B cell (primary cell): Measurements from ENCODE around the gene SMG7. TPM values are rescaled to one million over a fixed set of nuclear protein-coding genes. Genes with fewer than 3 reads are reported as not detected.

Source experiments
- ATAC-seq: fragments of 200-7000 bp; cut with Tn5 transposase; one replicate; pipeline ENCODE4 v1.10.0; 2021; ENCODE audit warnings: low read depth, mild to moderate bottlenecking, moderate number of reproducible peaks, moderate library complexity
- CTCF ChIA-PET: fragments of 350-600 bp; sonication (Branson Sonifier 250); formaldehyde crosslinking; loops from one replicate; lab custom pipeline; 2021; ENCODE audit warnings: antibody characterized with exemption, inconsistent platforms; lab: Charles Lee
- POLR2A ChIA-PET: fragments of 350-600 bp; sonication (Branson Sonifier 250); formaldehyde crosslinking; loops from one replicate; lab custom pipeline; 2021; ENCODE audit warnings: antibody characterized with exemption; lab: Charles Lee
- DNase-seq: peaks from one replicate; pipeline ENCODE4 v3.0.0; 2013
- H2AFZ ChIP-seq: 2 replicates; pipeline ENCODE4 v1.6.1; 2012; ENCODE audit warnings: mild to moderate bottlenecking, low read depth, low read length; ENCODE audit not compliant: insufficient read depth, poor library complexity, severe bottlenecking
- H3K27ac ChIP-seq, 2 donors: 1 replicate in 1 of 2; 2 replicates in 1 of 2; pipeline ENCODE4 v1.5.1; 2012 to 2013; ENCODE audit warnings: low read length in 2 of 2, mild to moderate bottlenecking in 2 of 2, moderate library complexity in 1 of 2
- H3K27me3 ChIP-seq, 4 experiments: fragments of 200-600 bp in 1 of 4; sonication (generic) in 1 of 4; replicated peaks in 1 of 4; 1 replicate in 2 of 4; 2 replicates in 2 of 4; pipeline versions ENCODE4 v1.6.1 to v1.7.0; 2013 to 2016; ENCODE audit warnings: low read length in 3 of 4, mild to moderate bottlenecking in 2 of 4, mixed read lengths in 1 of 4, moderate library complexity in 1 of 4; ENCODE audit not compliant: insufficient read depth in 4 of 4, control insufficient read depth in 3 of 4; ENCODE audit errors: control extremely low read depth in 1 of 4
- H3K36me3 ChIP-seq, 2 experiments: replicated peaks in 1 of 2; 1 replicate in 1 of 2; 2 replicates in 1 of 2; pipeline versions ENCODE4 v1.6.1 to v1.7.1; 2013; ENCODE audit warnings: low read length in 1 of 2; ENCODE audit not compliant: insufficient read depth in 2 of 2, control insufficient read depth in 1 of 2; ENCODE audit errors: control extremely low read depth in 1 of 2, extremely low read depth in 1 of 2
- H3K4me1 ChIP-seq, 2 donors: fragments of 200-600 bp in 1 of 2; sonication (generic) in 1 of 2; 1 replicate in 1 of 2; 2 replicates in 1 of 2; pipeline versions ENCODE4 v1.5.1 to v1.6.1; 2013 to 2017; ENCODE audit warnings: low read length in 2 of 2; ENCODE audit not compliant: control insufficient read depth in 2 of 2, insufficient read depth in 2 of 2
- H3K4me2 ChIP-seq: replicated peaks from 2 replicates; pipeline ENCODE3; 2012; ENCODE audit warnings: mild to moderate bottlenecking, low read depth, low read length; ENCODE audit not compliant: poor library complexity, severe bottlenecking
- H3K4me3 ChIP-seq, 5 experiments: fragments of 200-600 bp in 1 of 5; sonication (generic) in 1 of 5; 1 replicate in 3 of 5; 2 replicates in 2 of 5; pipeline versions ENCODE4 v1.5.1 to v1.7.0; 2011 to 2016; ENCODE audit warnings: low read length in 4 of 5, mild to moderate bottlenecking in 4 of 5, low read depth in 2 of 5, control low read depth in 1 of 5, moderate library complexity in 1 of 5; ENCODE audit not compliant: insufficient read depth in 1 of 5; ENCODE audit errors: control extremely low read depth in 1 of 5, extremely low read depth in 1 of 5
- H3K79me2 ChIP-seq: fragments of 200-600 bp; sonication (generic); one replicate; pipeline ENCODE4 v1.6.0; 2016; ENCODE audit warnings: low read length; ENCODE audit not compliant: control insufficient read depth, insufficient read depth
- H3K9ac ChIP-seq: fragments of 200-600 bp; sonication (generic); 2 replicates; pipeline ENCODE4 v1.6.1; 2017; ENCODE audit warnings: mild to moderate bottlenecking, low read length, moderate library complexity
- H3K9me3 ChIP-seq, 3 donors: one replicate each; pipeline versions ENCODE4 v1.6.1 to v1.7.1; 2013; ENCODE audit warnings: low read length in 2 of 3; ENCODE audit not compliant: control insufficient read depth in 2 of 3, insufficient read depth in 1 of 3; ENCODE audit errors: control extremely low read depth in 1 of 3
- H4K20me1 ChIP-seq: 2 replicates; pipeline ENCODE4 v1.6.0; 2012; ENCODE audit warnings: mild to moderate bottlenecking, low read length; ENCODE audit not compliant: insufficient read depth, control insufficient read depth, poor library complexity, severe bottlenecking
- H3K27ac Mint-ChIP-seq: one replicate; pipeline ENCODE4 v1.8.0; 2021; ENCODE audit warnings: mixed read lengths
- H3K27me3 Mint-ChIP-seq: one replicate; pipeline ENCODE4 v1.8.0; 2021; ENCODE audit warnings: mixed read lengths
- H3K4me1 Mint-ChIP-seq: one replicate; pipeline ENCODE4 v1.8.0; 2021; ENCODE audit warnings: mixed read lengths
- H3K4me3 Mint-ChIP-seq: one replicate; pipeline ENCODE4 v1.8.0; 2021; ENCODE audit warnings: mixed read lengths
- H3K9me3 Mint-ChIP-seq: one replicate; pipeline ENCODE4 v1.8.0; 2022; ENCODE audit warnings: mixed read lengths; ENCODE audit not compliant: insufficient read depth
- CTCF ChIP-seq: fragments of 200-600 bp; IDR thresholded peaks from one replicate; pipeline ENCODE4 v1.8.0; 2022; ENCODE audit warnings: antibody characterized with exemption, mild to moderate bottlenecking
- EZH2 ChIP-seq: IDR thresholded peaks from 2 replicates; pipeline ENCODE4 v1.6.1; 2012; ENCODE audit warnings: borderline replicate concordance, low read depth, mild to moderate bottlenecking, moderate library complexity, low read length; ENCODE audit not compliant: insufficient read depth, poor library complexity, severe bottlenecking
- WGBS: methylation state at CpG from one replicate; pipeline ENCODE4 v1.1.5; 2013; ENCODE audit warnings: missing lambda C conversion rate; ENCODE audit not compliant: insufficient coverage; 5-methylcytosine and 5-hydroxymethylcytosine counted together
- intact Hi-C: fragments of 100-400 bp; cut with micrococcal nuclease; formaldehyde crosslinking; loops from one replicate; pipeline ENCODE4 v1.10.0; 2022
- polyA plus RNA-seq: library from polyadenylated mRNA; depleted of rRNA; stranded (reverse); fragments of >200 nt; gene quantifications from 2 replicates; pipeline ENCODE4 v1.2.3, GENCODE V29; 2012
- total RNA-seq, 2 donors: library from RNA; stranded (reverse); fragments of 120-200 nt in 1 of 2; gene quantifications; 1 replicate in 1 of 2; 2 replicates in 1 of 2; pipeline versions ENCODE4 v1.2.3 to v1.2.4, GENCODE V29; 2013 to 2022

The SMG7 gene
- total and polyA plus RNA-seq, 2 donors (not counting 1 experiment from before 2014, with no cell fraction given) = 20.8 to 73.3 TPM

DNA sequence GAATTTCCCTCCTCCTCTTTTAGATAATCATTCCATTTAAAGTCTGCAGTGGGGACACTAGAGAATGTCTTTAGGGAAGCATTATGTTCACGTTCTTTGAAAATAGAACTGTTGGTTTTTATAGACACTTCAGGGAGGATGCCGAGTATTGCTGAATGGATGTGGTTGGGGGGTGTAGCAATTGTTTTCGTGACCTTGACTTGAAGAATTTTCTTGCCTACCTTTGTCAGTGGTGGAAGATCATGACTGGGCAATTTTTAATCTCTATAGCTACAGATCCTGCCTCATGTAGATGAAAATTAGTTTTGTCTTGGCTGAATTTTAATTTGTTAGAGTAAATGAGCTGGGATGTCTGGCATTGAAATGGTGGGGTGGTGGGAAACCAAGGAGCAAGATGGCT is 3.8 kb downstream of the SMG7 start:
- H3K36me3 ChIP-seq = peaks cover 0 to 2% of the 10 kb centered on the region in 2 experiments
- ATAC-seq = no peak
- POLR2A ChIA-PET = no interaction called here
- H3K27ac ChIP-seq = peak overlapping the region in 1 of 2 donors; percentile 62
- H3K9me3 ChIP-seq = no peaks in the 10 kb centered on the region
- Mint-ChIP-seq H3K4me1 (peaks cover 56% of the 10 kb centered on the region), H3K4me3 (no peak overlapping the region), H3K9me3 (no peaks in the 10 kb centered on the region), H3K27me3 (no peaks in the 10 kb centered on the region), H3K27ac (no peak overlapping the region)
- H3K79me2 ChIP-seq = peaks cover 95% of the 10 kb centered on the region
- no peaks in the 10 kb centered on the region for H3K27me3 ChIP-seq
- peaks cover 46 to 69% of the 10 kb centered on the region in 2 donors for H3K4me1 ChIP-seq
- H3K4me2 ChIP-seq = no peak overlapping the region
- WGBS = 43% methylated on average over 2 of the region's 3 CpGs
- intact Hi-C loops = loop anchor here (5.0 to 10.0 kb wide), 2 partner anchors 36 to 1279 kb away; partner anchors contain the start of gene EDEM3
- H2AFZ ChIP-seq = no peak overlapping the region
- no peak overlapping the region for H3K4me3 ChIP-seq
- peaks cover 48% of the 10 kb centered on the region for H4K20me1 ChIP-seq
- no peak for DNase-seq
- H3K9ac ChIP-seq = no peak overlapping the region
- no peak for TF ChIP-seq EZH2
- no peak for TF ChIP-seq CTCF
- CTCF ChIA-PET = no interaction called here

DNA sequence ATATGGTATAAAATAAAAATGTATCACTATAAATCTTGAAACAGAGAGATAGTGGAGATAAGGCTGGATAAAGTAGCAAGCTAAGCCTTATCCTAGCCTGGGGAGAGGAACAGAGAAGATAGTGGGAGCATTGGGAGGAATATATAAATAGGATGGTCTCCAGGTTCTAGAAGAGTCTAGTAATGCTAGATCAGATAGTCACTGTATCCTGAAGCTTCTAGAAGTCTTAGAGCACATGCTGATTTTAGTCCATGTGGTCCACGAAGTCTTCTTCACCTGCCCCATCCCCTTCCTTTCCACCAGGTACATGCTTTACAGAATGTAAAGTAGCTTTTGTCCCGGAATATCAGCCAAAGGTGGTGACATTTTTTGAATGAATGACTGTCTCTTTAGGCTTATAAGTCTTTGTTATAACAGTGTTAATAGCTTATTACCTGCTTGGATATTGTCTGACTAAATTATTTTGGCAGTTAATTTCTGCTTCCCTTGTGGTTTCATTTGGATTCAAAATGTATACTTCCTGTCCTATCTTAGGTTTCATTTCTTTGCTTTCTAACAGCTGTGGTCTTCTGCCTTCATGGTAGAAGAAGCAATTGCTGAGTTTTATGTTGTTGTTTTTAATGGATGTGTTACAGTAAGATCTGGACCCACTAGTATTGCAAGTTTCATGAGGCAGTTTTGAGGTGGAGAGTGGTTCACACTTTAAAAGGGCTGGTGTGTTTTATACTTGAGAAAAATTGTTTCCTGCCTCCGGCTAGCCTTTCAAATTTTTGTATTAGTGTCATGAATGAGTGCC is 5.9 kb downstream of the SMG7 start:
- Mint-ChIP-seq H3K9me3 (no peaks in the 10 kb centered on the region), H3K27me3 (no peaks in the 10 kb centered on the region), H3K4me3 (peak overlapping the region; percentile 59), H3K27ac (peak overlapping the region; percentile 55), H3K4me1 (peaks cover 61% of the 10 kb centered on the region)
- DNase-seq (no peak), ATAC-seq (peak; percentile 29)
- Histone ChIP-seq H3K79me2 (peaks cover 99% of the 10 kb centered on the region), H4K20me1 (peaks cover 54% of the 10 kb centered on the region), H3K4me3 (peak overlapping the region in 1 of 5 experiments; percentile 22), H3K4me1 (peaks cover 53 to 81% of the 10 kb centered on the region in 2 donors), H3K4me2 (peak overlapping the region; percentile 61), H3K9ac (peak overlapping the region; percentile 22), H2AFZ (no peak overlapping the region), H3K36me3 (peaks cover 0 to 2% of the 10 kb centered on the region in 2 experiments), H3K9me3 (no peaks in the 10 kb centered on the region), H3K27ac (peak overlapping the region in 1 of 2 donors; percentile 70), H3K27me3 (no peaks in the 10 kb centered on the region)
- ChIA-PET CTCF (interaction anchor here (1.0 to 1.2 kb wide), 2 partner anchors 9 to 144 kb away, joined by 3 read pairs; no protein-coding TSS in a partner anchor), POLR2A (interaction anchor here (0.6 kb wide), 1 partner anchor 10 kb away, joined by 3 read pairs; no protein-coding TSS in a partner anchor)
- TF ChIP-seq EZH2 (no peak), CTCF (no peak)
- intact Hi-C loops = loop anchor here (5.0 to 10.0 kb wide), 2 partner anchors 34 to 1277 kb away; partner anchors contain the start of gene EDEM3
- WGBS = 26% methylated on average over 2 of the region's 3 CpGs
